ENCODE results near the gene MORC3. TPM values are rescaled to one million over a fixed set of nuclear protein-coding genes. Genes with fewer than 3 reads are reported as not detected.
A peak's percentile ranks its signal among the peaks of the same experiment; 100 is the strongest.

MORC3 gene
- total RNA-seq, 1 donor from 2014 or later, result 25.9 TPM

DNA sequence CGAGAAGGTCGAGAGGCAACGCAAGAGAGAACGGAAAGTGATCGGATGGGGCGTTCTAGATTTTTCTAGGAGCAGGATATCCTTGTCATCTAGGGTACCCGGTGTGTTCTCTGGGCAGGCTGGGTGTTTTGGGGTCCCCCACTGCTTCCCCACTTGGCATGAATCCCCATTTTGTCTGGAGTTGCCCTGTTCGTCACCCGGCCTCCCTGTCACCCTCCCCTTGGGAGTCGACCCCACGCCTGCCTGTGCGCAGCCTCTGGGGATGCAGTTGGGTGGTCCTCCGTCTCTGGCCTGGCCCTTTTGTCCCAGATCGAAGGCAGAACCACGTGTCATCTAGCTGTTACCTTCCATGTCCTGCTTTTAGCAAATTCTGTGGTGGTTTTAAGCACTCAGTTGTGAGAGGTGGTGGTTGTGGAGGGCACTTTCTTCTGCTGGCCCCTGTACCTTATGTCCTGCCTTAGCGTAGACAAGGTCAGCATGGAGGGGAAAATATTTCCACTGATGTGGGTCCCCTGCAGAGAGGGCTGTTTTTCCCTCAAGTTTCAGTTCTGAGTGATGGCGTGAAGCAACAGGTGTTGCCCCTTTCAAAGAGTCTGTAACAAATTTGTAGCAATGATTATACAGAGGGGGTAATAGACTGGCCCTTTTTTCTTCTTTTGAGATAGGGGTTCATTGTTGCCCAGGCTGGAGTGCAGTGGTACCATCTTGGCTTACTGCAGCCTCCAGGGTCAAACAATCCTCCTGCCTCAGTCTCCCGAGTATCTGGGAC lies 100.8 kb downstream of the MORC3 start:
- Histone ChIP-seq H3K4me3 (ENCODE audit: low read depth, low read length) (no peak overlapping the region), H3K36me3 (ENCODE audit: control insufficient read depth, insufficient read depth, low read length) (no peaks in the 10 kb centered on the region), H3K27me3 (ENCODE audit: control insufficient read depth, insufficient read depth, low read length) (no peaks in the 10 kb centered on the region)
- no peak for TF ChIP-seq CTCF (IDR thresholded peaks at IDR 0.05; ENCODE audit: insufficient read depth, low read length, poor library complexity, severe bottlenecking)
- DNase-seq (ENCODE audit: low read depth), result no peak

GRCh38 chr21:36422279-36423098 lies 102.5 kb downstream of the MORC3 start:
- no peak for DNase-seq (ENCODE audit: low read depth)
- no peaks in the 10 kb centered on the region for H3K36me3 ChIP-seq (ENCODE audit: control insufficient read depth, insufficient read depth, low read length)
- TF ChIP-seq CTCF (IDR thresholded peaks at IDR 0.05; ENCODE audit: insufficient read depth, low read length, poor library complexity, severe bottlenecking), result peak; percentile 88
- H3K27me3 ChIP-seq (ENCODE audit: control insufficient read depth, insufficient read depth, low read length), result no peaks in the 10 kb centered on the region
- H3K4me3 ChIP-seq (ENCODE audit: low read depth, low read length), result no peak overlapping the region

- Histone ChIP-seq H3K27me3 (ENCODE audit: control insufficient read depth, insufficient read depth, low read length) (no peaks in the 10 kb centered on the region), H3K36me3 (ENCODE audit: control insufficient read depth, insufficient read depth, low read length) (no peaks in the 10 kb centered on the region), H3K4me3 (ENCODE audit: low read depth, low read length) (no peak overlapping the region)
- no peak for DNase-seq (ENCODE audit: low read depth)
- no peak for TF ChIP-seq CTCF (IDR thresholded peaks at IDR 0.05; ENCODE audit: insufficient read depth, low read length, poor library complexity, severe bottlenecking)
Observed at GRCh38 chr21:36423771-36424433, 103.9 kb downstream of the MORC3 start.

DNA sequence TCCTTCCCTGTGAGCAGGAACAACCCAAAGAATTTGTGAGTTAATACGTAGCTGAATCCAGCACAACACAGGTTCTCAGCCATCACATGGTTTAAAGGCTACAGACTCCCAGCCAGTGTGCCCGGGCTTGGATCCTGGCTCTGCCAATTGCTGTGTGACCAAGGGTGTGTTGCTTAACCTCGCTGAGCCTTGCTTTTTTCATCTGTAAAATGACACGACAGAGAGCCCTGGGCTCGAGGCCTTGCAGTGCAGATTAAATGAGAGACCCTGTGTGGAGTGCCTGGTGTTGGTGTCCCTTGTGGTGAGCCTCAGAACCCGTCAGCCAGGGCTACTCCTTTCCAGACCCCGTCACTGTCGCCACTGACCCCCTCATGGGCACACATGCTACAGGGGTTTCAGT lies 104.6 kb downstream of the MORC3 start:
- DNase-seq (ENCODE audit: low read depth), result no peak
- no peak for TF ChIP-seq CTCF (IDR thresholded peaks at IDR 0.05; ENCODE audit: insufficient read depth, low read length, poor library complexity, severe bottlenecking)

DNA sequence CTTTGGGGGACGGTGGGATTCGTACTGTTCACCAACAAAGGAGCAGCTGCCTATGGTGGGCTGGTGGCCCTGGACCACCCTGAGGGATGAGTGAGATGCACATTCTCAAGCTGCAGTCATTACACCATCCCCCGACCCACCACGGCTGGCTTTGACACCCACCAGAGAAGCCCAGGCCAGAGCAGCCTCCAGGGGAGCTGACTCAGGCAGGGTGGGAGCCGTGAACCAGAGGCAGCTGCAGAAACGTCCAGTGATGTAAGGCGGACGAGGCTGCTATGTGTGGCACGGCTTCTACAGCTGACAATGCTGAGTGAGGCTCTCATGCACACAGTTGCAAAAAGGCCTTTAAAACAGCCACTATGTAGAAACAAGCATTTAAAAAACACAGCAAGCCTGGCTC lies 105.3 kb downstream of the MORC3 start:
- Histone ChIP-seq H3K27me3 (ENCODE audit: control insufficient read depth, insufficient read depth, low read length) (no peaks in the 10 kb centered on the region), H3K4me3 (ENCODE audit: low read depth, low read length) (no peak overlapping the region), H3K36me3 (ENCODE audit: control insufficient read depth, insufficient read depth, low read length) (no peaks in the 10 kb centered on the region)
- DNase-seq (ENCODE audit: low read depth), result no peak
- no peak for TF ChIP-seq CTCF (IDR thresholded peaks at IDR 0.05; ENCODE audit: insufficient read depth, low read length, poor library complexity, severe bottlenecking)

More for the DNA sequence above, 104.6 kb downstream of the MORC3 start:
- Histone ChIP-seq H3K4me3 (ENCODE audit: low read depth, low read length) (no peak overlapping the region), H3K36me3 (ENCODE audit: control insufficient read depth, insufficient read depth, low read length) (no peaks in the 10 kb centered on the region), H3K27me3 (ENCODE audit: control insufficient read depth, insufficient read depth, low read length) (no peaks in the 10 kb centered on the region)

Other genes starting within 250 kb of the MORC3 start
- gene CBR3, start 185.1 kb upstream of the MORC3 start, total RNA-seq, result 0.21 and 0.41 TPM in 2 replicates
- gene DOP1B, start 163.4 kb upstream of the MORC3 start, total RNA-seq, result 31.5 and 37.0 TPM in 2 replicates
- gene CHAF1B, start 65.2 kb downstream of the MORC3 start, total RNA-seq, result 3.3 and 3.6 TPM in 2 replicates
- 2.1 and 2.8 TPM in 2 replicates for gene CLDN14, start 159.9 kb downstream of the MORC3 start, total RNA-seq